PC-3 (cell line): Measurements from ENCODE around the gene RIPOR3. TPM values are rescaled to one million over a fixed set of nuclear protein-coding genes. Genes with fewer than 3 reads are reported as not detected.

ENCODE experiments used
- ATAC-seq: fragments of 200-7000 bp; cut with Tn5 transposase; 2 replicates; pipeline ENCODE4 v1.9.1; 2020; ENCODE audit warnings: mild to moderate bottlenecking, moderate library complexity
- BruUV-seq: library from RNA; stranded (reverse); fragments of 400-500 nt; replicated peaks from 2 replicates; lab custom pipeline; 2021; lab: Mats Ljungman, UMichigan
- CTCF ChIA-PET: fragments of 300-600 bp; sonication (Branson Sonifier 250); formaldehyde crosslinking; loops from one replicate; lab custom pipeline; 2022; ENCODE audit warnings: antibody characterized with exemption; lab: Charles Lee
- POLR2A ChIA-PET: fragments of 300-600 bp; sonication (Branson Sonifier 250); formaldehyde crosslinking; loops from one replicate; lab custom pipeline; 2022; ENCODE audit warnings: antibody characterized with exemption; ENCODE audit not compliant: unreplicated experiment; lab: Charles Lee
- DNase-seq: peaks from one replicate; pipeline ENCODE4 v3.0.0-alpha.2; 2015
- H2AFZ ChIP-seq: fragments of 300-600 bp; sonication (generic); 2 replicates; pipeline ENCODE4 v1.6.0; 2016; ENCODE audit warnings: antibody characterized with exemption, low read length
- H3F3A ChIP-seq: fragments of 300-600 bp; sonication (generic); one replicate; pipeline ENCODE4 v1.6.0; 2017; ENCODE audit warnings: antibody characterized with exemption, low read length, control low read depth, mild to moderate bottlenecking; ENCODE audit not compliant: unreplicated experiment
- H3K27ac ChIP-seq: fragments of 300-600 bp; sonication (generic); 2 replicates; pipeline ENCODE4 v1.5.1; 2016; ENCODE audit warnings: mild to moderate bottlenecking, low read length
- H3K27me3 ChIP-seq: fragments of 300-600 bp; sonication (generic); 2 replicates; pipeline ENCODE4 v1.6.1; 2016; ENCODE audit warnings: low read length, mixed read lengths
- H3K36me3 ChIP-seq: fragments of 300-600 bp; sonication (generic); 2 replicates; pipeline ENCODE4 v1.6.1; 2016; ENCODE audit warnings: low read depth, mixed run types, low read length, mixed read lengths
- H3K4me1 ChIP-seq: fragments of 300-600 bp; sonication (generic); 2 replicates; pipeline ENCODE4 v1.5.1; 2016; ENCODE audit warnings: low read length; ENCODE audit not compliant: insufficient read depth
- H3K4me2 ChIP-seq: fragments of 300-600 bp; sonication (generic); 2 replicates; pipeline ENCODE4 v1.6.0; 2016; ENCODE audit warnings: low read length
- H3K4me3 ChIP-seq: fragments of 300-600 bp; sonication (generic); 2 replicates; pipeline ENCODE4 v1.5.1; 2016; ENCODE audit warnings: mild to moderate bottlenecking, low read length, mixed read lengths
- H3K79me2 ChIP-seq: fragments of 300-600 bp; sonication (generic); 2 replicates; pipeline ENCODE4 v1.6.1; 2017; ENCODE audit warnings: low read length, mixed read lengths
- H3K9ac ChIP-seq: fragments of 300-600 bp; sonication (generic); 2 replicates; pipeline ENCODE4 v1.6.0; 2016; ENCODE audit warnings: mild to moderate bottlenecking, low read length
- H3K9me2 ChIP-seq: fragments of 300-600 bp; sonication (generic); replicated peaks from 2 replicates; pipeline ENCODE4 v1.6.1; 2016; ENCODE audit warnings: mixed run types, low read length, mixed read lengths
- H3K9me3 ChIP-seq: fragments of 300-600 bp; sonication (generic); 2 replicates; pipeline ENCODE4 v1.6.1; 2016; ENCODE audit warnings: low read length, mixed read lengths
- H4K20me1 ChIP-seq: fragments of 300-600 bp; sonication (generic); 2 replicates; pipeline ENCODE4 v1.6.1; 2016; ENCODE audit warnings: low read length, mixed read lengths
- CTCF ChIP-seq: fragments of 300-600 bp; sonication (generic); conservative IDR thresholded peaks from 2 replicates; pipeline ENCODE4 v1.5.1; 2017; ENCODE audit warnings: antibody characterized with exemption, low read depth, mild to moderate bottlenecking, low read length
- EZH2 ChIP-seq: fragments of 300-600 bp; sonication (generic); IDR thresholded peaks from one replicate; pipeline ENCODE4 v1.6.1; 2017; ENCODE audit warnings: antibody characterized with exemption, mild to moderate bottlenecking, low read length; ENCODE audit not compliant: unreplicated experiment
- EZH2phosphoT487 ChIP-seq: fragments of 300-600 bp; sonication (generic); IDR thresholded peaks from 2 replicates; pipeline ENCODE4 v1.6.1; 2018; ENCODE audit warnings: mild to moderate bottlenecking, antibody characterized with exemption, low read length, borderline replicate concordance
- intact Hi-C: fragments of 100-400 bp; cut with micrococcal nuclease; formaldehyde crosslinking; loops from 2 replicates; pipeline ENCODE4 v1.9.0; 2023
- total RNA-seq: library from RNA; depleted of rRNA; stranded (reverse); fragments of >200 nt; gene quantifications from 2 replicates; pipeline ENCODE4 v1.2.3, GENCODE V29; 2014

Gene RIPOR3
- total RNA-seq, 1 experiment from 2014 or later: 0.04 TPM

- intact Hi-C loops: no loop called here
- no peaks in the 10 kb centered on the region for H3K27me3 ChIP-seq
- no peaks in the 10 kb centered on the region for H3K36me3 ChIP-seq
- no peak for TF ChIP-seq CTCF
- no peak for TF ChIP-seq EZH2phosphoT487
- no peak for TF ChIP-seq EZH2
- peaks cover 22% of the 10 kb centered on the region for H3K4me1 ChIP-seq
- ATAC-seq (no peak), DNase-seq (no peak)
- no peak overlapping the region for H3K9ac ChIP-seq
- no peak overlapping the region for H3K4me2 ChIP-seq
- no peaks in the 10 kb centered on the region for H3K9me3 ChIP-seq
- H3K9me2 ChIP-seq: no peaks in the 10 kb centered on the region
- H4K20me1 ChIP-seq: no peaks in the 10 kb centered on the region
- H2AFZ ChIP-seq: no peak overlapping the region
- H3K27ac ChIP-seq: no peak overlapping the region
- ChIA-PET POLR2A (no interaction called here), CTCF (no interaction called here)
- H3F3A ChIP-seq: no peaks in the 10 kb centered on the region
- no peaks in the 10 kb centered on the region for H3K79me2 ChIP-seq
- H3K4me3 ChIP-seq: no peak overlapping the region
- BruUV-seq: no TSS peak
These were observed 22.5 kb downstream of the RIPOR3 start for GRCh38 chr20:50668798-50669197.

DNA sequence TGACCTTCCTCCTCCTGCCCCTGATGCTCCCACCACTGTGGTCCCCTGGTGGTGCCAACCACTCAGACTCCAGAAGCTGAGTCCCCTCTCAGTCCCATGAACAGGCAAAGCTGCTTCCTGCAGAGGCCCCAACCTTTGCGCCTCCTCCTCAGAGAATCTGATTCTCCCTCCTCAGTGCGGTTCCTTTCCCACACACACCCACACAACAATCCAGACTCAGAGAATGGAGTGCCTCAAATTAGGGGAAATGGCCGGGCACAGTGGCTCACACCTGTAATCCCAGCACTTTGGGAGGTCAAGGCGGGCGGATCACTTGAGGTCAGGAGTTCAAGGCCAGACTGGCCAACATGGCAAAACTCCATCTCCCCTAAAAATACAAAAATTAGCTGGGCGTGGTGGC, 23.0 kb downstream of the RIPOR3 start:
- Histone ChIP-seq H3K9ac (no peak overlapping the region), H3F3A (no peaks in the 10 kb centered on the region), H3K27ac (no peak overlapping the region), H2AFZ (no peak overlapping the region), H3K36me3 (no peaks in the 10 kb centered on the region), H3K9me3 (no peaks in the 10 kb centered on the region), H3K9me2 (no peaks in the 10 kb centered on the region), H3K27me3 (no peaks in the 10 kb centered on the region), H3K4me1 (peaks cover 26% of the 10 kb centered on the region), H3K4me2 (no peak overlapping the region), H3K4me3 (no peak overlapping the region), H3K79me2 (no peaks in the 10 kb centered on the region), H4K20me1 (no peaks in the 10 kb centered on the region)
- no peak for ATAC-seq
- DNase-seq: no peak
- TF ChIP-seq EZH2phosphoT487 (no peak), CTCF (no peak), EZH2 (no peak)
- ChIA-PET POLR2A (no interaction called here), CTCF (no interaction called here)
- intact Hi-C loops: no loop called here
- BruUV-seq: no TSS peak

- Histone ChIP-seq H3K9ac (no peak overlapping the region), H3K4me1 (peaks cover 41% of the 10 kb centered on the region), H3K27ac (no peak overlapping the region), H4K20me1 (no peaks in the 10 kb centered on the region), H2AFZ (no peak overlapping the region), H3K9me2 (no peaks in the 10 kb centered on the region), H3K27me3 (no peaks in the 10 kb centered on the region), H3K9me3 (no peaks in the 10 kb centered on the region), H3F3A (no peaks in the 10 kb centered on the region), H3K4me2 (no peak overlapping the region), H3K79me2 (no peaks in the 10 kb centered on the region), H3K36me3 (no peaks in the 10 kb centered on the region), H3K4me3 (no peak overlapping the region)
- TF ChIP-seq CTCF (no peak), EZH2 (no peak), EZH2phosphoT487 (no peak)
- no peak for DNase-seq
- BruUV-seq: no TSS peak
- CTCF ChIA-PET: interaction anchor here (0.5 kb wide), 1 partner anchor 39 kb away, joined by 6 read pairs; no protein-coding TSS in a partner anchor
- POLR2A ChIA-PET: interaction anchor here (0.5 kb wide), 1 partner anchor 1375 kb away, joined by 4 read pairs; no protein-coding TSS in a partner anchor
- no peak for ATAC-seq
- intact Hi-C loops: no loop called here
These were observed 24.5 kb downstream of the RIPOR3 start for GRCh38 chr20:50666709-50667298.
